Stimulated activated CD4-positive, alpha-beta T cell treated with anti-CD3 and anti-CD28 coated beads, Interleukin-12 subunit alpha, Interleukin-12 subunit beta, amount 100 ng/mL, for 4 hours (primary cell): ENCODE measurements around the gene RBM47.
"Not testable (repeated sequence)": the region's sequence is repeated elsewhere in the genome, so short reads cannot be mapped to it uniquely, and the experiment has no call there.

ENCODE experiments used
- DNase-seq: peaks from one replicate; pipeline ENCODE4 v3.0.0-alpha.2; 2020

The RBM47 gene

GRCh38 chr4:40585201-40585799 is 44.4 kb downstream of the RBM47 start:
- no peak for DNase-seq

GRCh38 chr4:40584517-40585141 is 45.0 kb downstream of the RBM47 start:
- DNase-seq: no peak

- DNase-seq: no peak
Observed at GRCh38 chr4:40583850-40584439, 45.7 kb downstream of the RBM47 start.

- no peak for DNase-seq
Observed at GRCh38 chr4:40582413-40582812, 47.3 kb downstream of the RBM47 start.

GRCh38 chr4:40581254-40582140 is 48.2 kb downstream of the RBM47 start:
- no peak for DNase-seq

- DNase-seq: no peak
Observed at GRCh38 chr4:40579983-40580382, 49.7 kb downstream of the RBM47 start.

GRCh38 chr4:40577588-40578253 is 51.9 kb downstream of the RBM47 start:
- no peak for DNase-seq

- DNase-seq: no peak
Observed at GRCh38 chr4:40576651-40577480, 52.8 kb downstream of the RBM47 start.

GRCh38 chr4:40575846-40576245 is 53.8 kb downstream of the RBM47 start:
- no peak for DNase-seq

GRCh38 chr4:40573593-40574311 is 55.9 kb downstream of the RBM47 start:
- DNase-seq: no peak

GRCh38 chr4:40572692-40573310 is 56.9 kb downstream of the RBM47 start:
- DNase-seq: no peak

- DNase-seq: no peak
Observed at GRCh38 chr4:40571208-40571607, 58.5 kb downstream of the RBM47 start.

- no peak for DNase-seq
Observed at GRCh38 chr4:40570348-40571077, 59.2 kb downstream of the RBM47 start.

- no peak for DNase-seq
Observed at GRCh38 chr4:40564815-40565483, 64.7 kb downstream of the RBM47 start.

GRCh38 chr4:40564004-40564403 is 65.7 kb downstream of the RBM47 start:
- DNase-seq: no peak

- no peak for DNase-seq
Observed at GRCh38 chr4:40563401-40563800, 66.3 kb downstream of the RBM47 start.

GRCh38 chr4:40562681-40563080 is 67.0 kb downstream of the RBM47 start:
- no peak for DNase-seq

GRCh38 chr4:40562208-40562607 is 67.5 kb downstream of the RBM47 start:
- no peak for DNase-seq

- DNase-seq: not testable (repeated sequence)
Observed at GRCh38 chr4:40561543-40562177, 68.0 kb downstream of the RBM47 start.
